H1 (cell line): ENCODE data around the gene SPDYE3.
"Not testable (repeated sequence)": the region's sequence is repeated elsewhere in the genome, so short reads cannot be mapped to it uniquely, and the experiment has no call there.

ENCODE experiments used
- CEBPB ChIP-seq: IDR thresholded peaks from 2 replicates; pipeline ENCODE4 v1.6.1; 2012; ENCODE audit warnings: low read depth, low read length
- RAD21 ChIP-seq, 2 experiments: IDR thresholded peaks in 1 of 2; conservative IDR thresholded peaks in 1 of 2; 2 replicates each; pipeline ENCODE4 v1.6.1; 2011; ENCODE audit warnings: low read depth in 2 of 2, low read length in 2 of 2, improper control_type of control experiment in 1 of 2, inconsistent platforms in 1 of 2, mild to moderate bottlenecking in 1 of 2, moderate library complexity in 1 of 2
- RNF2 ChIP-seq: fragments of 200-900, 300-1000 bp; sonication (generic); IDR thresholded peaks from 2 replicates; pipeline ENCODE4 v1.7.1; 2016; ENCODE audit warnings: borderline replicate concordance, low read depth, mild to moderate bottlenecking, antibody characterized with exemption, low read length; ENCODE audit not compliant: poor library complexity, severe bottlenecking; ENCODE audit errors: missing control alignments
- SP4 ChIP-seq: IDR thresholded peaks from 2 replicates; pipeline ENCODE4 v1.6.1; 2012; ENCODE audit warnings: low read length, inconsistent platforms
- TAF7 ChIP-seq: optimal IDR thresholded peaks from 2 replicates; pipeline ENCODE3; 2011; ENCODE audit warnings: low read depth, mild to moderate bottlenecking, inconsistent platforms, low read length, moderate library complexity, borderline replicate concordance
- TCF12 ChIP-seq: IDR thresholded peaks from 2 replicates; pipeline ENCODE4 v1.6.1; 2011; ENCODE audit warnings: low read depth, mild to moderate bottlenecking, low read length
- TEAD4 ChIP-seq: IDR thresholded peaks from 2 replicates; pipeline ENCODE4 v1.6.1; 2012; ENCODE audit warnings: low read depth, low read length, inconsistent platforms, mixed read lengths
- TF ChIP-seq, protein P1 (sequence below): IDR thresholded peaks from 2 replicates; pipeline ENCODE4 v1.6.1; 2012; ENCODE audit warnings: inconsistent platforms
- TF ChIP-seq, protein P2 (sequence below), 3 experiments: IDR thresholded peaks; 1 replicate in 2 of 3; 2 replicates in 1 of 3; pipeline versions ENCODE4 v1.5.1 to v1.6.1; 2011; ENCODE audit warnings: low read length in 3 of 3, mild to moderate bottlenecking in 3 of 3, inconsistent platforms in 2 of 3, low read depth in 1 of 3, moderate library complexity in 1 of 3; ENCODE audit not compliant: insufficient read depth in 1 of 3; ENCODE audit errors: control extremely low read depth in 1 of 3

DNA sequence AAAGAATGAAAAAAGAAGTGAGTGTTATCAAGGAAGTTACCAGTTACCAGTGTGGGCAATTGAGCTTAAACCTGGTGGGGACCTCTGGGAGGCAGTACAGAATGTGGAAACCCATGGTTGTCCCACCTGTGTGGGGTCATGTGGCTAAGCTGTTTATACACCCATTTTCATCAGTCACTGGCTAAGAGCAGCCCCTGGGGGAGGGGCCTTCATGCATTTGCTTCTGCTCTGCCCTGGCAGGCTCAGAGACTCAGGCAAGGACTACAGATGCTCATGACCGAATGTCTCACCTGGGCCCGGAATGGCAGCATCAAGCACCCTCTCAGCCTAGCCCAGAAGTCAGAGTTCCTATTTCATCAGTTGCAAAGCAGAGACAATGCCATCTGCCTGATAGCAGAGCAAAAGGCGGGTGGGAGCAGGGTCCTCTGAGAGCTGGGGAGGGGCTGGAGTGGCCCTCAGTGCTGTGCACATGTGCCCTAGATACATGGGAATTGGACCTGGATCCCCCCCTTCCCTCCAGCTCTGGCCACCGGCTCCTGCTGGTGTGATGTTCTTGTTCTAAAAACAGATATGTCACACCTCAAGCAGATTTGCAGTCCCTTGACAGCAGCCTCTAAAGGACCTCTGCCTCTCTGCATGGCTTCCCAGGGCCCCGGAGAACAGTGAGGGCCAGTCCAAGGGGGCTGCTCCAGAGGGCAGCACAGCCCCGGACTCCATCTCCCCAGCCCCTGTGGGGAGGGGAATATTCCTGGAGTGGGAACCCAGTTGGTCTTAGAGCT, 20.1 kb upstream of the SPDYE3 start:
- TF ChIP-seq TEAD4; CEBPB; TAF7; RNF2; SP4; TCF12; RAD21 (IDR thresholded peaks at IDR 0.05 in 1 of 2, conservative IDR thresholded peaks at IDR 0.05 in 1 of 2; ENCODE audit: low read depth in 2 of 2, low read length in 2 of 2): not testable (repeated sequence)
- TF ChIP-seq, protein P1, sequence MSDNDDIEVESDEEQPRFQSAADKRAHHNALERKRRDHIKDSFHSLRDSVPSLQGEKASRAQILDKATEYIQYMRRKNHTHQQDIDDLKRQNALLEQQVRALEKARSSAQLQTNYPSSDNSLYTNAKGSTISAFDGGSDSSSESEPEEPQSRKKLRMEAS: not testable (repeated sequence)
- TF ChIP-seq, protein P2, sequence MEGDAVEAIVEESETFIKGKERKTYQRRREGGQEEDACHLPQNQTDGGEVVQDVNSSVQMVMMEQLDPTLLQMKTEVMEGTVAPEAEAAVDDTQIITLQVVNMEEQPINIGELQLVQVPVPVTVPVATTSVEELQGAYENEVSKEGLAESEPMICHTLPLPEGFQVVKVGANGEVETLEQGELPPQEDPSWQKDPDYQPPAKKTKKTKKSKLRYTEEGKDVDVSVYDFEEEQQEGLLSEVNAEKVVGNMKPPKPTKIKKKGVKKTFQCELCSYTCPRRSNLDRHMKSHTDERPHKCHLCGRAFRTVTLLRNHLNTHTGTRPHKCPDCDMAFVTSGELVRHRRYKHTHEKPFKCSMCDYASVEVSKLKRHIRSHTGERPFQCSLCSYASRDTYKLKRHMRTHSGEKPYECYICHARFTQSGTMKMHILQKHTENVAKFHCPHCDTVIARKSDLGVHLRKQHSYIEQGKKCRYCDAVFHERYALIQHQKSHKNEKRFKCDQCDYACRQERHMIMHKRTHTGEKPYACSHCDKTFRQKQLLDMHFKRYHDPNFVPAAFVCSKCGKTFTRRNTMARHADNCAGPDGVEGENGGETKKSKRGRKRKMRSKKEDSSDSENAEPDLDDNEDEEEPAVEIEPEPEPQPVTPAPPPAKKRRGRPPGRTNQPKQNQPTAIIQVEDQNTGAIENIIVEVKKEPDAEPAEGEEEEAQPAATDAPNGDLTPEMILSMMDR (IDR thresholded peaks at IDR 0.05; ENCODE audit: control extremely low read depth in 1 of 3, insufficient read depth in 1 of 3, low read depth in 1 of 3, low read length in 3 of 3): not testable (repeated sequence)
